Stimulated activated CD4-positive, alpha-beta T cell treated with anti-CD3 and anti-CD28 coated beads, Interleukin-1b, Interleukin-23, amount 100 ng/mL, for 48 hours (primary cell): ENCODE data around the gene PLD1.
"Not testable (repeated sequence)": the region's sequence is repeated elsewhere in the genome, so short reads cannot be mapped to it uniquely, and the experiment has no call there.

Experiments used
- DNase-seq: peaks from one replicate; pipeline ENCODE4 v3.0.0-alpha.2; 2020

PLD1 gene

DNA sequence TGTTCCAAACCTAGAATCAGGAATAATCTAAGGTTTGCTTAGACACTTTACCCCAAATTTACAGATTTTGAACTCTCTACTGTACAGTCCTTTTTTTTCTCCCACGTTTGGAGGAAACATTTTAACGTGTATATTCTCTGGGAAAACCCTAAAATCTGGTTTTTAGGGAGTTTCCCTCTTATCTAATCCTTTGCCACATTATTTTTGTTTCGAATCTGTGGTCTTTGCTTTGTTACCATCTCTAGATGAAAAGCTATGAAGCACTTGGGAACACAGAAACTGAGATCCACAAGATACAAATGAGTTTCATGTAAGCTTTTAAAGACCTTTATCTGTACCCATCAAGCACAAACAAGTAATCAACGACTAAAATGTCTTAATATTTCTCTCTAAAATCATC is 41.3 kb downstream of the PLD1 start:
- no peak for DNase-seq

DNA sequence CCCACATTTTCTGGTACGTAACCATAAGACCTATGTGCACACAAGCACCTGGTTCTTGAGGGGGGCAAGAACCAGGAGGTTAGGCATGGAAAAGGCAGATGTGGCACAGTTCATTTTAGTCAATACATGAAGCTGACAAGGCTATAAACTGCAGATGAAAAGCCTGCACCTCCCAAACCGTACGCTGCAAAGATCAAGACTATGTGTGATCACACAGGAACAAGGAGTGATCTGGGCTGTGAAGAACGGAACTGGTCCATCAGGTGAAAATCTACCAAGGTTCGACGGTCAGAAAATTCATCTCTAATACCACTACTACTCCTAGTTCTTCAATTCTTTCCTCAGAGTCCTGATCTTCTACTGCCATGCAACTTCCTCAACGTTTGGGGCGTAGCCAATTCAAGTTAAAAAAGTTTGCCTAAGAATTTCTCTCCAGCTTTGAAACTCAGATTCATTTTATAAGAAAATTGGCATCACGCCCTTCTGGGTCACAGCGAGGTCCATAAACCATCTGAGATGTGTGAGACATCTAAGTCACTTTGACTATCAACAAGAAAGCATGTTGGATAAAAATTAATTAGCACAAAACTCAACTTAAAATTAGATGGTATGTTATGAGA is 41.9 kb downstream of the PLD1 start:
- no peak for DNase-seq

DNA sequence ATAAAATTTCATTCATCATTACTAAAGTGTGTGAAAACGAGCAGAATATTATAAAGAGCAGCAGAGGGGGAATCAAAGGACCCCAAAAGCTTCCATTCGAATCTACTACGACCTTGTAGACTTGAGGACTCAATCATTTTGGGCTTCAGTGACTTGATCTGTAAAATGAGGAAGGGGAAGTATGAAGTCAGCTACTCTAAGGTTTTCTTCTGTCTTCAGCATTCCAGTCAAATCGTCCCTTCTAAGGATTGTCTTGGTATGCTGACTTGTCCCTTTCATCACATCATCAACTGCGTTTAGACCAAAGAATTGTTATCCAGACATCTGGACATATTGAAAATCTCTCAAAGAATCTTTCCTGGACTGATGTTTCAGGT is 44.8 kb downstream of the PLD1 start:
- no peak for DNase-seq

DNA sequence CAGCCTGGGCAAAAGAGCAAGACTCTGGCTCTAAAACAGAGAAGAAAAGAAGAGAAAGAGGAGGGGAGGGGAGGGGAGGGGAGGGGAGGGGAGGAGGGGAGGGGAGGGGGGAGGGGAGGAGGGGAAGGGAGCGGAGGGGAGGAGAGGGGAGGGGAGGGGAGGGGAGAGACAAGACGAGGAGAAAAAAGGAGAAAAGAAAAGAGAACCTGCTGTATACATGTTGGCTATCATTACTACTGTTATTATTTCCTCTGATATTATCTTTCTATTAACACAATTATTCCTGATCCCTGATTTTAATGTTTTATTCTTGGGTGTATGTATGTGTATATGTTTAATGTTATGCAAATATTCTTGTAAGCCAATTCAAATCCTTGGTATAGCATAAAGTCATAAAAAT is 46.9 kb downstream of the PLD1 start:
- DNase-seq = no peak

DNA sequence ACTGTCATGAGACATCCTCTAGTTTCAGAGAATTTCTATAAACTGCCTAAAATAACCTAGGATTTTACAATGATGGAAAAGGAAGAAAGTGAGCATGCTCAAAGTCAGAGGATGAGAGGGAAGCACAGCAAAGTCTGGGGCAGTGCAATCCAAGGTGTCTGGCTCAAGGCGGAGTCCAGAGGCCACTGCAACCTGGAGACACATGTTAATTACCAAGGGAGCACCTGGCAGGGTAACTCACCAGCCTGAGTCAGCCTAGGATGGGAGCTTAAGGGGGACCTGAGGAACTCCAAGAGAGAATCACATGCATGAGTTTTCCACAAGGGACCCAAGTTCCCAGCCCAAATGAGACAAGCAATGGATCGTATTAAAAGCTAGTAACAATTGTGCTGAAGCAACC is 49.8 kb downstream of the PLD1 start:
- DNase-seq = no peak

DNA sequence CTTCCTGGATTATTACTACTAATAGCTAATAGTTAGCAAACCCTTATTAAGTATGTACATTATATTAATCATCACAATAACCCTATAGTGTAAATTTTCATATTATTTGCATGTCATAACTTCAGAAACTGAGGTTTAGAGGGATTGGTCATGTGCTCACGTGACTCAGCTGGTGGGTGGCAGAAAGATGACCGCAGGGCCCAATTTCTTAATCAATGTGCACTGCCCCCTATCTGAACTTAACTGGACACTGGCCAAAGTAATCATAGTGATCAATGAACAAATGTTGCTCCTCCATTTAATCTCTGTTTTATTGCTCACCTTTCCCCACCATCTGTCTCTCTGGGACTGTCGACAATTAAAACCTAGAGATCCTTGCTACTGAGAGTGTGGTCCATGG is 52.2 kb downstream of the PLD1 start:
- no peak for DNase-seq

DNA sequence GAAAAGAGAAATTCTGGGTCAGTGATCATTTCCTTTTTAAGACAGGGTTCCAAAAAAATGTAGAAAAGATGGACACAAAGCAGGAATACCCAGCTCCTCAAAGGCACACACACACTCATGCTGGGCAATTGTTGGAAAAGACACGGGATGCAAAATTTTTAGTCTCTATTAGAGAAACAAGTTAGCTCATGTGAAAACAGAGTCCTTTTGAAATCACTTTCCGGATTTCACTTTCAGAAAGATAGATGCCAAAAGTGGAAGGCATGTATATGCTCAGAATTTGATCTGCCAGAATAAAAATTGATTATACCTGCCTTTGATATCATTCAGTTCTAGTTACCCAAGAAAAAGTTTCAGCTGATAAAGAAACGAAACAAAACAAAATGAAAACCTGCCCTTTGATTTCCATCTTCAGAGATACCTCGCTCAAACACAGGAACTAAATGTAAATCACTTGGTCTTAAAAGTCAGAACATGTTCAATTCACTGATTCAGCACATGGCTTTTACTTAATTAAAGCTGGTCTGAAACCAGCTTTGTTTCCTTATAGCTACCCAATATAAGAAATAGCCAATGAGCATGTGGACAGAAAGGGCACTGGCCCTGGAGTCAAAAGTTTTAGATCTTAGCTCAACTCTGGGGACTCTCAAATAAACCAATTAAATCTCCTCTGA is 52.8 kb downstream of the PLD1 start:
- DNase-seq = no peak

DNA sequence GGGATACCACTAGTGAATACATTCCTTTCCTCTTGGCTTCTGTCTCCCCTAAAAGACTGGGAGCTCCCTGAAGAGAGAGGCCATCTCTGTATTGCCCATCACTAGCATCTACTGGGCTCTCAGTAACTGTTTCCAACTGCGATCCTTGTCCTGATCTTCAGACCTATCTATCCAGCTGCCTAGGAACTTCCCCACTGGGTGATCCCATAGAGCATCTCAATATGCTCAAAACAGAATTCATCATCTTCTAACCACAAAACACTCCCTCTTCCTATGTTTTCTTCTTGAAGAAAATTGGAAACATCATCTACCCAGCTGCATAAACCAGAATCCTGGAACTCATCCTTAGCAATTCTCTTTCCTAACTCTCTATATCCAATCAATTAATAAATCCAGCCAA is 54.6 kb downstream of the PLD1 start:
- no peak for DNase-seq

DNA sequence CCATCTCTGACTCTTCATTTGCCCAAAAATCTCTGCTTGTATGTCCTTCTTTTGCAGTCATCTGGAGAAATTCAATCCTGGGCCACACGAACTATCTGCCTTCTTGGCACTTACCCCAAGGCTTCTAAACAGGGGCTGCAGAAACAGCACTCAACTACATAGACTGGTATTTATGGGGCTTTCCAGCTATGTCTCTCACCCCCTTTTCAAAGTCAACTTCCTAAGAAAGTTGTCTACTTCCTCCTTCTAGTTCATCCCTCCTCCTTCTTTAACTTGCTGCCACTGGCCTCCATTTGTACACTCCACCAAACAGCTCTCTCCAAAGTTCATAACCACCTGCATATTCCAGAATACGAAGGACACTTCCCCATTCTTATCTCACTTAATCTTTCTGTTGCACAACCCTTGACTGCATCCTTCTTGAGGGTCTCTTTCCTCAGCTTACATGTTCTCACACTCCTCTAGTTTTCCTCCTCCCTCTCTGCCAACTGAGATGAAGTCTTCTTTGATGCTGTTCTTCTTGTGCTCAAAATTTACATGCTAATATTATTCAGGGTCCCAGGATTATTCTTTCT is 55.2 kb downstream of the PLD1 start:
- DNase-seq = no peak

DNA sequence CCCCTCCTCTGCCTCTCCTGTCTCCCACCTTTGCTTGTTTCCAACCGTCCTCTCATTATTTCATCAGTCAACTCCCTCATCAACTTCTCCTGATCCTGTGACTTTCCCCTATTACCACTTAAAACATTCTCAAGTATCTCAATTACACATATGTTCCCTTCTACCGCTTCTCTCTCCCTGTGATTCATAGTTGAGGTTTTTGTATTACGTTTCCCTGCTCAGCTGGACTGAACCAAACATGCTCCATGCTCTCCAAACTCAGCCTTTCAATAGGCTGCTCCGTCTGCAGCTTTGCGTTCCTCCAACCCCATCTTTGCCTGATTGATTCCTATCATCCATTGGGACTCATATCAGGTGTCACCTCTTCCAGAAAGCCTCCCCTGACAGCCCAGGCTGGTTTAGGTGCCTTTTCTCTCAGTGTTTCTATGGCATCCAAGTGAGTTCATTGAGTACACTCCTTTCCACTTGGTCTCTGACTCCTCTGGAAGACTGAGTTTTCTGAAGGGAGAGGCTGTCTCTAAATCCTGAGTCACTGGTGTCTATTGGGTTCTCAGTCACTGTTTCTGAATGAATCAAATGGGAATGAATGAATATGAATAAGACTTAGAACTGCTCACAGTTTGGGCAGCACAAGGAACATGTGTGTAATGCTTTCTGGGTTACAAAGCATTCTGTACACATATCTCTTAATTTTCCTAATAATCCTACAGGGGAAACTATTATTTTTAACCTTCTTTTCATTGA is 56.4 kb downstream of the PLD1 start:
- DNase-seq = no peak

DNA sequence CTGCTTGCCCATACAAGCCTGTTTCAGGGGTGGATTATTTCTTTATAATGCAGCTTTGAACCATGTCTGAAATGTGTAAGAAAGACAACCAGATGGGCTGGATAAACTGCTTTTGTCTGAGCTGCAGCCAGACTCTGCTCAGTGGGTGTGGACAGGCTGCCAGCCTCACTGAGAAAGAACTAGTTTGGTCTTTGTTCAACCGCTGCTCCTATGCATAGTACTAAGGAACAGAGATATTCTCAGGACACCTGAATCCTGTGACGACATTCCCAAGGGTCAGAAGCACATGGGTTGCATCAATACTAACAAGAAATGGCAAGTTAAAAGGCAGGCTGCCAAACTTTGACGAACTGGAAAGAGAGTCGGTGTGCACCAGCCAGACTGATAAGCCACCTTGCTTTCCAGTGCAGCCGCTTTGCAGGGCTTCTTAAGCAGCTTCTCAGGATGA is 57.2 kb downstream of the PLD1 start:
- no peak for DNase-seq

DNA sequence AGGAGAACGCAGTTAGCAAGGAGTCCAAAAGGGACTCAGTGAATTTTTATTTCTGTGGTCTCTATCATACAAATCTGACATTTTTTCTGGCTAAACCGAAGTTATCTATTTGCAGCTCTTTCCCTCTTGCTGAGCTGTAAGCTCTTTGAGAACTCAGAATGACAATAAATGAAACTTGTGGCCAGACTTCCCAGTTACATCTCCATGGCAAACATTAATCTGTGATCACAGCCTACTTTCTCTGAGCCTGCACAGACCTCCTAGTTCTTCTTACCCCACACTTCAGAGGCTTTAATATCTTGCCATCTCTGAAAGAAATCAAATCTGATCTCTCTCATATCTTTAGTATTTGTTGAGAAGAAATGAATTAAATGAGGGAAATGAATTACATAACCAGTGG is 58.0 kb downstream of the PLD1 start:
- DNase-seq = no peak

DNA sequence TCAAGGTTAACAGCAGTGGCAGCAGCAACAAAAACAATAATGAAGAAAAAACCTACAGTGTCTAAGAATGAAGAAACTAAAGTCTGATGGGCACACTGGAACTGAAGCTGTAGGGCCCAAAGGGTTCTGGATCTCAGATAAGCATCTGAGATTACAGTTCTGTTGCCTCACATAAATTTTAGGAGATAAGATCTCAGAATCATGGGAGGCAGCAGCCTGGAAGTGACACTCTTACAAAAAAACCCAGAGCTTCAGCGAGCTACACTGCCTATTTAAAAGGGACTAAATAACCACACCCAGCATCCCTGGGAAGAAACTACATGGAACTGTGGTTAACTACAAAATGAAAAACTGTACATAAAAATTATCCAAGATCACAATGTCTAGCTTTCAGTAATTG is 61.2 kb downstream of the PLD1 start:
- DNase-seq = no peak

DNA sequence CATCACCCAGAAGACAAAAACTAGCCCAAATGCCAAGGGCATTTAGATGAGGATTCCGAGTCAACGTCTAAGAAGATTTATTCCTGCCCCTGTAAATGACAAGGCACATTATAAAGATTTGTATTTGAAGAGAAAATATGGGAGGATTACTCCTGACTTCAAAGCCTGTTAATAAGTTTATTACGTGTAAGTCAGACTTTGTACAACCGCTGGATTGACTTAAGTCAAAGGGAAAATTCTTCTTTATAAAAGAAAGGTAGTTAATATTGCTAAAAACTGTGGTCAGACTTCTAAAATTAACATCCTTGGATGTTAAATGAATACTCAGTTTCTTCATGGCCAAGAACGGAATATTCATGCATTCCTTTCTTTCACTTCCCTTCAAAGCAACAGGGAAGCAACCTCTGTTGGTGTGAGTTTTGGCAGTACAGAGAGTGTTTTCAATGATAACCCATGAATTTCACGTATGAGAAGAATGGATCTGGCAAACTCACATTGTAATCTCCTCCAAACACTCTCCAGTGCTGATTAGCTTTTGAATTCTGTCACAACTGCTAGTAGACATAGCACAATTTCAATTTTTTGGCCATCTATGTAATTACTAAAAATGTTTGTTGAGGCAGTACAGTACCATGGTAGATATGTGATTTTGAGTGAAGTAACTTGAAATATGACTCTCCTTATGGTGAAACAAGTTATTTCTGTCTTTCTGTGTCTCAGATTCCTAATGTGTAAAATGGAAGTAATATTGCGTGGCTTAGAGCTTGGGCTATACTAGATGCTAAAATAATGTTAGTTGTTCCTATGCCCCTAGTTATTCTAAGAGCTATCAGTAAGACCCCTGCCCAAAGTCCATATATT is 62.0 kb downstream of the PLD1 start:
- no peak for DNase-seq

DNA sequence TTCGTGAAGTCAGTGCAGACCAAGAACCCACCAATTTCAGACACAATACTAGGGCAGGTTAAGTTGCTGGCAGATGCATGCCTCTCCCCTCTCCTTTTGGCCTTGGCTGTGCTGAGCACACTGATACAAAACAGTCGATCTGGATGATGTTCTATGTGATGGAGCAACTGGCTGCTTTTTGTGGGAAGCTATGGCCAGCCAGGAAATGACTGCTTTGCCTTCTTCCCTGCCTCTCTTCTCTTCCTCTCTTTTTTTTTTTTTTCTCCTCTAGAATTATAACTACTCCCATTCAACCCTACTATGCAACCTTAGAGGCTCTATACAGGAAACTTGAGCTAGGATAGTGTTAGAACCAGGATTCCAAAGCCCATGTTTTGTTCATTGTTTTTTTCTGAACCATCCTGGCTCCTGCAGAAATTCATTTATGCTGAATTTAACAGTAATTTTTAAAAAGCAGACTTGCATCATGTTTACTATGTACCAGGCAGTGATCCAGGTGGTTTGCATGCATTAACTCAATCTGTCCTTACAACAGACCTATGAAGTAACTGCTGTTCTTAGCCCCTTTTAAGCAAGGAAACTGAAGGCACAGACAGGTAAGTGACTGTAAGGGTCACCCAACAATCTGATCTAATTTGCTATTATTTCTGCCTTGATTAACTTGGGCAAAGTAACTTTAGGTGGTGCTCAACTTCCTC is 62.9 kb downstream of the PLD1 start:
- no peak for DNase-seq

DNA sequence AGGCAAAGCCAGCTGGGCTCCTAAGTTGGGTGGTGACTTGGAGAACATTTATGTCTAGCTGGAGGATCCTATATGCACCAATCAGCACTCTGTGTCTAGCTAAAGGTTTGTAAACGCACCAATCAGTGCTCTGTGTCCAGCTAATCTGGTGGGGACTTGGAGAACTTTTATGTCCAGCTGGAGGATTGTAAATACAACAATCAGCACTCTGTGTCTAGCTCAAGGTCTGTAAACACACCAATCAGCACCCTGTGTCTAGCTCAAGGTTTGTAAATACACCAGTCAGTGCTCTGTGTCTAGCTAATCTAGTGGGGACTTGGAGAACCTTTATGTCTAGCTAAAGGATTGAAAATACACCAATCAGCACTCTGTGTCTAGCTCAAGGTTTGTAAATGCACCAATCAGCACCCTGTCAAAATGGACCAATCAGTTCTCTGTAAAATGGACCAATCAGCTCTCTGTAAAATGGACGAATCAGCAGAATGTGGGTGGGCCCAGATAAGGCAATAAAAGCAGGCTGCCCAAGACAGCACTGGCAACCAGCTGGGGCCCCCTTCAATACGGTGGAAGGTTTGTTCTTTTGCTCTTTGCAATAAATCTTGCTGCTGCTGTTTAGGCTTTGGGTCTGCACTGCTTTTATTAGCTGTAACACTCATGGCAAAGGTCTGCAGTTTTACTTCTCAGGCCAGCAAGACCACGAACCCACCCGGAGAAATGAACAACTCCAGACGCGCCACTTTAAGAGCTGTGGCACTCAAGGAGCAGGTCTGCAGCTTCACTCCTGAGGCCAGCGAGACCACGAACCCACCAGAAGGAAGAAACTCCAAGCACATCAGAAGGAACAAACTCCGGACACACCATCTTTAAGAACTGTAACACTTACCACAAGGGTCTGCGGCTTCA is 63.7 kb downstream of the PLD1 start:
- not testable (repeated sequence) for DNase-seq

DNA sequence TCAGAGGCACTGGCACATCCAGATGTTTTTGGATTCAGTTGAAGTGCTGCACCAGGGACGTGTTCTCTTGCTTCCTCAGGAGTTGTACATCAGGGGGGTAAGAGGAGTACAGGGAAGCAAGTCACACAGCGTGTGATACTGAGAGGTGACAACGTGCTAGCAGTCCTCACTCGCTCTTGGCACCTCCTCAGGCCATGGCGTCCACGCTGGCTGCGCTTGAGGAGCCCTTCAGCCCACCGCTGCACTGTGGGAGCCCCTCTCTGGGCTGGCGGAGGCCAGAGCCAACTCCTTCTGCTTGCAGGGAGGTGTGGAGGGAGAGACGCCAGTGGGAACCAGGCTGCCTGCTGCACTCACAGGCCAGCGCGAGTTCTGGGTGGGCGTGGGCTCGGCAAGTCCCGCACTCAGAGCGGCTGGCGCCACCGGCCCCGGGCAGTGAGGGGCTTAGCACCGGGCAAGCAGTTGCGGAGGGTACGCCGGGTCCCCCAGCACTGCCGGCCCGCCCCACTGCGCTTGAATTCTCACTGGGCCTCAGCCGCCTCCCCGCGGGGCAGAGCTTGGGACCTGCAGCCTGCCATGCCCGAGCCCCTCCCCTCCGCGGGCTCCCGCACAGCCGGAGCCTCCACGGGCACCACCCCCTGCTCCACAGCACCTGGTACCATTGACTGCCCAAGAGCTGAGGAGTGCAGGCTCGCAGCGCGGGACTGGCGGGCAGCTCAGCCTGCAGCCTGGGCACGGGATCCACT is 64.5 kb downstream of the PLD1 start:
- no peak for DNase-seq

DNA sequence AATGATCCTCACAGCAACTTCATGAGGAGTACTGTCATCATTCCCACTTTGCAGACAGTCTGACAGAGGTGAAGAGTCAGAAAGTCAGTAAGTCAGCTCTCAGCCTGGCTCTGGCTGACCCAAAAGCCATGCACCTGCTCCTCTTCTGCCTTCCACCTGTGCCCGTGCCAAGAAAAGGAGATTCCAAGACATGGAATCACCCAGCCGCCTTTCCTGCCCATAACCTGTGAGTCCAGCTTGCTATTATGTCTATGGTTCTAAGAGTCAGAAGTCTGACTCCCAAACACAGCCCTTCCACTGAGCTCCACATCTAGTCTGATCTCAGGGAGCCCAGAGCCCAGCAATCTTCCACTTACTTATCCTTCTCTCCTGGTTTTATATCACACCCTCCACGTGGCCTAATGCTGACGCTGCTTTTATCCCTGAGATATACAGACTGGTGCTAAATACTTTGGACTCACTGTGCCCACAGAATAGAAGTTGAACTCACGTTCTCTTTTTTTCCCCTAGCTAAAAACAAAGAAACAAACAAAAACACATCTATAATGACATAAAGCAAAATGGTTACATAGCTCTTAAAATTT is 66.0 kb downstream of the PLD1 start:
- no peak for DNase-seq

DNA sequence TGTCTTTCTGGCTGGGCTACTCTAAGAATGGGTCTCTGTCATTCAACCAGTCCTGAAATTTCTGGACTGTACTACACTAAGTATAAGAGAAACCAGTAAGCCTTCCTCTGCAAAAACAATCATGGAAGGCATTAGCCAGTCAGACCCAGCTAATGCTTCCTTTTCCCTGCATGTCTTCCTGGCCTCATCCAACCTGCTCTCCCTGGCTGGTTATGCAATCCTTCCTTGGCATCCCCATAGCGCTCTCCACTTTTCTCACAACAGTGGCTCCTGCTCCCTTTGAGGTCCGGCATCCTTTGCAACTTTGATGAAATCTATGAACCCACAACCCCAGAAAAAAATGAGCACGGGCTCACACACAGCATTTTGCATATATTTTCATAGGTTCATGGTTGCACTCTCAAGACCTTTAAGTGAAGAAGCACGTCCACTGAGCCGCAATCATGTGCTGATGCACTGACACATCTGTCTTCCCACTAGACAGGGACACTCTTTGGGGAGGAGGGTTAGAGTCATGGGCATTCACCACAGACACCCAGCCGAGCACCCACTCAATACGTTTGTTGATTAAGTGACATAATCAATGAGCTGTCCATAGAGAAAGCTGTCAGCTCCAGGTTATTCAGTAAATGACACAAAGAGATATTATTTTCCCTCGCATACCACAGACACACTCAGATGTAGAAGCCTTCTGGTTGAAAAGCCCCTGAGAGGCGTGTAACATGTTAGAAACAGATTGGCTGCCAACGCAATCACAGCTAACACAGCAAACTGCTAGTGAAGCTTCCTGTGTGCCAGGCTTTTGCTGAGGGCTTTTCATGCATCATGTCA is 66.7 kb downstream of the PLD1 start:
- DNase-seq = no peak
